ENCODE data around the gene LGI1. TPM values are rescaled to one million over a fixed set of nuclear protein-coding genes. Genes with fewer than 3 reads are reported as not detected.
A peak's percentile ranks its signal among the peaks of the same experiment; 100 is the strongest.

Gene LGI1
- 1 to 10 TPM in 1 of 2 donors, under 1 TPM in 1; 0.40 to 1.6 TPM for total RNA-seq
- long read RNA-seq = 0 reads

DNA sequence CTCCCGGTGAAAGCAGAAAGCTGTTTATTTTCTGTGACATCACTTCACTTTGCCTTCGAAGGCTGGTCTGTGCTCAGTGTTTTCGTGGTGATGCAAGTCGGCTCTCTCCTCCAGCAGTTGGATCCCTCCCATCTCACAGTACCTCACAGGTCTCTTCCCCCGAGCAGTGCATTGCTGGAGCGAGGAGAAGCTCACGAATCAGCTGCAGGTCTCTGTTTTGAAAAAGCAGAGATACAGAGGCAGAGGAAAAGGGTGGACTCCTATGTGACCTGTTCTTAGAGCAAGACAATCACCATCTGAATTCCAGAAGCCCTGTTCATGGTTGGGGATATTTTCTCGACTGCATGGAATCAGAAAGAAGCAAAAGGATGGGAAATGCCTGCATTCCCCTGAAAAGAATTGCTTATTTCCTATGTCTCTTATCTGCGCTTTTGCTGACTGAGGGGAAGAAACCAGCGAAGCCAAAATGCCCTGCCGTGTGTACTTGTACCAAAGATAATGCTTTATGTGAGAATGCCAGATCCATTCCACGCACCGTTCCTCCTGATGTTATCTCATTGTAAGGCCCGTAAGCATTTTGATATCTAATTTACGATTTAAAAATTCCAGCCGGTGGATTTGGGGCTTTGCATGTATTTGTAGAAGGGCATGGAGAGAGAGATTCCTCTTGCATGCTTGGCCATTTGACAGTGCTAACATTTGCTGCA lies at the start of gene LGI1:
Gene LGI1 (plus strand): TSS at position 136 of the 707 bp plus-strand sequence. CDS start 209 bp downstream, at position 345.
- no peak for ATAC-seq
- intact Hi-C loops (cut with DNase I, micrococcal nuclease) = no loop called here
- no peak for DNase-seq

DNA sequence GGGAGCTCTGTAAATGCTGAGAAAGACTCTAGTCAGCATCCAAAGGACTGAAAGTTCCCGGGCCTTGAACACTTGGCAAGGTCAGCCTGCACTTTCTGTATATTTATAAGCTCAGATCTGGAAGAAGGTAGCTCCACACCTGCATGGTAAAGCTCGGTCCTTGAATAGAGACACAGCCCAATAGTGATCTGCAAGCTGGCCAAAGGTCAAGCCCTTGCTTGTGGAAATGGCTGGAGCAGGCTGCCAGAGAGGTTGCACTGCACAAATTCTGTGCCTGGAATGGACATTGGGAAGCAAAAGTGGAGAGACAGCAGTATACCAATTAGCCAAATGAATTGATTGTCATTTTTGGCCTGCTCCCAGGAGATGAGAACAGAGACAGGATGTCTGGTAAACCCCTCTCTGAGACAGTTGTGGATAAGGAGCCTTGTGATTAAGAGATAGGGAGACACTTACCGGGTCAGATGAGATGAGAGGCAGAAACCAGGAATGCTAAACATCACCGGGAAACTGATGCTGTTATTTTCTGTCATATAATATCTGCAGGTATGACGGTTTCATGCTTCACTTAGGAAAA lies 47.3 kb upstream of the LGI1 start:
- DNase-seq (no peak), ATAC-seq (no peak)
- intact Hi-C loops (cut with DNase I, micrococcal nuclease) = no loop called here

GRCh38 chr10:93711891-93712290 lies 45.8 kb upstream of the LGI1 start:
- ATAC-seq = no peak
- no peak for DNase-seq
- intact Hi-C loops (cut with DNase I, micrococcal nuclease) = no loop called here

- no peak for ATAC-seq
- DNase-seq = no peak
- intact Hi-C loops (cut with DNase I, micrococcal nuclease) = no loop called here
Measured at GRCh38 chr10:93712593-93712992, 45.1 kb upstream of the LGI1 start.

DNA sequence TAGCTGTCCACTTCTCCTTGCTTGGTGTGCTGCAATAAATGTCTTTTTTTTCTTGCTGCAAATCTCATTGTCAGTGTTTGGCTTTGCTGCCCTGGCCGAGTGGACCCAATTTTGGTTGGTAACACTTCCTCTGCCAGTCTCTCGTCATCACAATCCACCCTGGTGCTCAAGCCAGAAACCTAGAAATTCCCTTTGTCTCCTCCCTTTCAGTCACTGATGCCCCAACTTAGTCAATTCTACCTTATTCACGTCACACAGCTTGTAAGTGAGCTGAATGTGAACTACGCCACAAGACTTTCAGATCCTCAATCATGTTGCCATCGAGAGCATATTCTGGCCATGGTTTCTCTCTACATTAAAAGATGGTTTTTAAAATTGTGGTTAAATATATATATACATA lies 42.4 kb upstream of the LGI1 start:
- intact Hi-C loops (cut with DNase I, micrococcal nuclease) = no loop called here
- no peak for ATAC-seq
- DNase-seq = no peak

DNA sequence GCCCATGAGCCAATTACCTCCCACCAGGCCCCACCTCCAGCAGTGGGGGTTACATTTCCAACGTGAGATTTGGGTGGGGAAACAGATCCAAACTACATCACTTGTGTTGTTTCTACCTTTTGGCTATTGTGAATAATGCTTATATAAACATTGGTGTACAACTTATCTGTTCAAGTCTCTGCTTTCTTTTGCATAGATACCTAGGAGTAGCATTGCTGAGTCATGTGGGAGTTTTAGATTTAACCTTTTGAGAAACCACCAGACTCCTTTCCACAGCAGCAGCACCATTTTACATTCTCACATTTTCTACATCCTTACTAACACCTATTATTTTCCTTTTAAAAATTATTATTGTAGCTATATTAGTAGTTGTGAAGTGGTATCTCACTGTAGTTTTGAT lies 41.0 kb upstream of the LGI1 start:
- DNase-seq = no peak
- no peak for ATAC-seq
- intact Hi-C loops (cut with DNase I, micrococcal nuclease) = no loop called here

- ATAC-seq = no peak
- intact Hi-C loops (cut with DNase I, micrococcal nuclease) = no loop called here
- peak in 1 of 2 donors; percentile 20 for DNase-seq
Measured at GRCh38 chr10:93718937-93719725, 38.6 kb upstream of the LGI1 start.

DNA sequence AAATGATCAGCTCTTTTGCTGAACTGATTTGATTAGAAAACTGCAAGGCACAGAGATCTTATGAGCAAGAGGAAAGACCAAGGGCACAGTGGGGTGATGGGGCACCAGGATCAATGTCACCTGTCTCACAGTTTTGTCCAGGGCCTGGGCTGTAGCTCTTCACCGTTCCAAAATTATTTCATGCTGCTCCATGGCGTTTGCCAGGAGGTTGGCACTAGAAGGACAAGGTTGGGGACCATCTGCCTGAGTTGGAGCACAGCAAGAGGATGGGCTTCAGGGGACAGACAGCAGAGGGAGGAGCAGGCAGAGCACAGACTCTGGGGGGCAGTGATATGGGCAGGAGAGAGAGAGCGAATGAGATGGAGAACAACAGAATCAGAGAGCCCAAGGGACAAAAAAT lies 37.8 kb upstream of the LGI1 start:
- ATAC-seq (no peak), DNase-seq (no peak)
- intact Hi-C loops (cut with DNase I, micrococcal nuclease) = no loop called here

DNA sequence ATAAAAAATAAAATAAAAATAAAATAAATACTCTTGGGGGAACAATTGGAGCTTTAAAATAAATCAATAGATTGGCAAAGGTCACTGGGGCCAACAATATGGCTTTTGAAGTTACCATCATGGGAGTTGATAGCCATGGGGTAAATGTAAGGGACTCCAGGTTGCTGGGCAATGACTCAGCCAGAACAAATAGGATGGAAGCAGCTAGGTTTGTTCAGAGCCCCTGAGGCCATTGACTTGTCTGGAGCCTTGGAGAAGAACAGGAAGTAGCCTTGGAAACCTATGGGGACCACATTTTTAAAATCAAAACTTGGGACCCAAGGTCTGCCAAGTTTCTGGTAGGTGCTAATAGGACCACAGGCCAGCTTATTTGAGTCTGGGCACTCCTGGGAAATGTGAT lies 35.2 kb upstream of the LGI1 start:
- ATAC-seq (no peak), DNase-seq (no peak)
- intact Hi-C loops (cut with DNase I, micrococcal nuclease) = no loop called here

DNA sequence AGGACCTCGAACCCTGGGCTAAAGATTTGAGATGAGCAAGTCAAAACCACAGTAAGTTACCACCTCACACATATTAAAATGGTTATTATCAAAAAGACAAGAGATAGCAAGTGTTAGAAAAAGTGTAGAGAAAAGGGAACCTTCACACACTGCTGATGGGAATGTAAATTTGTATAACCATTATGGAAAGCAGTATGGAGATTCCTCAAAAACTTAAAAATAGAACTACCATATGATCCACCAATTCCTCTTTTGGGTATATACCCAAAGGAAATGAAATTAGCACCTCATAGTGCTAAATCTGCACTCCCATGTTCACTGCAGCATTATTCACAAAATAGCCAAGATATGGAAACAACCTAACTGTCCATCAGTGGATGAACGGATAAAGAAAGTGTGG lies 34.6 kb upstream of the LGI1 start:
- ATAC-seq (no peak), DNase-seq (no peak)
- intact Hi-C loops (cut with DNase I, micrococcal nuclease) = no loop called here

- ATAC-seq (no peak), DNase-seq (no peak)
- intact Hi-C loops (cut with DNase I, micrococcal nuclease) = no loop called here
Measured at GRCh38 chr10:93726024-93726423, 31.7 kb upstream of the LGI1 start.

- ATAC-seq = no peak
Measured at GRCh38 chr10:93741367-93741766, 16.4 kb upstream of the LGI1 start.

GRCh38 chr10:93742633-93743349 lies 14.9 kb upstream of the LGI1 start:
- peak; percentile 46 for ATAC-seq
- intact Hi-C loops (cut with DNase I, micrococcal nuclease) = no loop called here
- DNase-seq = no peak

More at GRCh38 chr10:93741367-93741766, 16.4 kb upstream of the LGI1 start:
- DNase-seq = no peak
- intact Hi-C loops (cut with DNase I, micrococcal nuclease) = no loop called here

GRCh38 chr10:93745408-93746065 lies 12.2 kb upstream of the LGI1 start:
- intact Hi-C loops (cut with DNase I, micrococcal nuclease) = no loop called here
- ATAC-seq (no peak), DNase-seq (peak in 1 of 2 donors; percentile 22)

DNA sequence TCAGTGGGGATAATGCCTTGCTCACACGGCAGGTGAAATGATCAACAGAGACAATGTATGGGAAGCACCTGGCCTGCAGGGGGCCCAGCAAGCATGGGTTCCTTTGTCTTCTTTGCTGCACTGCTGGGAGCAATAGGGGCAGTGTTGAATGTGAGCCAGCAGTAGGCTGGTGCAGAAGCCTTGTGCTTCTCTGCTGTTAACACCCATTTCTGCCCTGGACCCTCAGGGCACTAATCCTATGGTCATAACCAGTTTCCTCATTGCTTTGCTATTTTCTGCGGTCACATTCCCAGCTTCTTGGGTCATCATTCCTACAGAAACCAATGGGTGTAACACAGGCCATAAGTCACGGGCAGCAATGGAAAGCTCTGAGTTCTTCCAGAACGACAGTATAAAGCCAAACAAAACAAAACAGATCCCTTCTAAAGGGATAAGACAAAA lies 10.9 kb upstream of the LGI1 start:
- DNase-seq (peak; percentile 30 to 46), ATAC-seq (peak; percentile 48)
- intact Hi-C loops (cut with DNase I, micrococcal nuclease) = no loop called here

GRCh38 chr10:93749218-93749799 lies 8.4 kb upstream of the LGI1 start:
- DNase-seq (peak in 1 of 2 donors; percentile 31), ATAC-seq (peak; percentile 94)
- intact Hi-C loops (cut with DNase I, micrococcal nuclease) = no loop called here

GRCh38 chr10:93751124-93751523 lies 6.6 kb upstream of the LGI1 start:
- intact Hi-C loops (cut with DNase I, micrococcal nuclease) = no loop called here
- DNase-seq (peak in 1 of 2 donors; percentile 46), ATAC-seq (no peak)

GRCh38 chr10:93751832-93752231 lies 5.9 kb upstream of the LGI1 start:
- DNase-seq = no peak
- peak; percentile 53 for ATAC-seq
- intact Hi-C loops (cut with DNase I, micrococcal nuclease) = no loop called here

All from left colon (tissue), 2 donors.